Fibroblast of the aortic adventitia (primary cell): Measurements from ENCODE around the gene MIS18BP1. TPM values are rescaled to one million over a fixed set of nuclear protein-coding genes. Genes with fewer than 3 reads are reported as not detected.

Experiments
- DNase-seq: peaks from one replicate; pipeline ENCODE4 v3.0.0-alpha.2; 2010; ENCODE audit warnings: low read depth
- H3K4me3 ChIP-seq: 2 replicates; pipeline ENCODE4 v1.5.1; 2011; ENCODE audit warnings: low read depth, mild to moderate bottlenecking, control low read depth, low read length, moderate library complexity
- total RNA-seq: library from RNA; depleted of rRNA; stranded (reverse); fragments of >200 nt; gene quantifications from 2 replicates; pipeline ENCODE4 v1.2.3, GENCODE V29; 2012; ENCODE audit warnings: low replicate concordance
- TF ChIP-seq, protein P1 (sequence below): IDR thresholded peaks from 2 replicates; pipeline ENCODE4 v1.5.1; 2011; ENCODE audit warnings: mild to moderate bottlenecking, low read length, control low read depth, inconsistent platforms; ENCODE audit not compliant: insufficient read depth

MIS18BP1 gene
- total RNA-seq, 1 donor: 45.3 TPM

DNA sequence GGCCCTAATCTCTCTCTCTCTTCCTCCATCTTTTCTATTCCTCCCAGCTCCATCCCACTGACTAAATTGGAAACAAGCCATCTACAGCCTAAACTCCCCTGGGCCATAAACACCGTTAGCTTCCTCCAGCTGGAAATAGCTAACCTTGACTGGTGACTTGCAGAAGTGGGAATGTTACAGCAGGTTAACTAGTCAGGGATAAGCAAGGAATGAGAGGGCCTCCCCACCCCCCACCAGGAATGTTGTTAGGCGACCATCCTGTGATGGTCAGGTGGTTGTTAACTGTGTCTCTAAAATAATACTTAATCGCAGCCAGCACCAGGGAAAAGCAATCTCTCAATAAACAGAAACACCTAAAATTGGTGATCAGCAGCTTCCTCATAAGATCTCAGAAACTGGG, 40.8 kb downstream of the MIS18BP1 start:
- no peak for DNase-seq
- H3K4me3 ChIP-seq: no peak overlapping the region
- TF ChIP-seq, protein P1, sequence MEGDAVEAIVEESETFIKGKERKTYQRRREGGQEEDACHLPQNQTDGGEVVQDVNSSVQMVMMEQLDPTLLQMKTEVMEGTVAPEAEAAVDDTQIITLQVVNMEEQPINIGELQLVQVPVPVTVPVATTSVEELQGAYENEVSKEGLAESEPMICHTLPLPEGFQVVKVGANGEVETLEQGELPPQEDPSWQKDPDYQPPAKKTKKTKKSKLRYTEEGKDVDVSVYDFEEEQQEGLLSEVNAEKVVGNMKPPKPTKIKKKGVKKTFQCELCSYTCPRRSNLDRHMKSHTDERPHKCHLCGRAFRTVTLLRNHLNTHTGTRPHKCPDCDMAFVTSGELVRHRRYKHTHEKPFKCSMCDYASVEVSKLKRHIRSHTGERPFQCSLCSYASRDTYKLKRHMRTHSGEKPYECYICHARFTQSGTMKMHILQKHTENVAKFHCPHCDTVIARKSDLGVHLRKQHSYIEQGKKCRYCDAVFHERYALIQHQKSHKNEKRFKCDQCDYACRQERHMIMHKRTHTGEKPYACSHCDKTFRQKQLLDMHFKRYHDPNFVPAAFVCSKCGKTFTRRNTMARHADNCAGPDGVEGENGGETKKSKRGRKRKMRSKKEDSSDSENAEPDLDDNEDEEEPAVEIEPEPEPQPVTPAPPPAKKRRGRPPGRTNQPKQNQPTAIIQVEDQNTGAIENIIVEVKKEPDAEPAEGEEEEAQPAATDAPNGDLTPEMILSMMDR: no peak

DNA sequence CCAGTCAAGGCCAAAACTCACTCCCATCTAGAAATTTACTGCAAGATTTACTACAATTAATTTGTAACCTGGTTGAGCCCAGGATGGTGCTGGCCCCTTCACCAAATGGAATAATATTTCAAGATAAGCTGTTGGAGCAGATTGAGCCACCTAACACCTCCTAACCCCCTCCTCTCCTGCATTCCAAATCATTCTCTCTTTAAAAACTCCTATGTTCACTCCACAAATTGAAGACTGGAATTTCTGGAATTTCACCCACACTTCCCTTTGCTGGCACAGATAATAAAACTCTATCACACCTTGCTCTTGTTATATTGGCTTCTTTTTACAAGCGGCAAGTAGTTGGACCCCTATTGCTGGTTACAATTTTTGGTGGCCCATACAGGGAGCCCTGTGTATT, 41.7 kb downstream of the MIS18BP1 start:
- DNase-seq: no peak
- H3K4me3 ChIP-seq: no peak overlapping the region
- TF ChIP-seq, protein P1: no peak

DNA sequence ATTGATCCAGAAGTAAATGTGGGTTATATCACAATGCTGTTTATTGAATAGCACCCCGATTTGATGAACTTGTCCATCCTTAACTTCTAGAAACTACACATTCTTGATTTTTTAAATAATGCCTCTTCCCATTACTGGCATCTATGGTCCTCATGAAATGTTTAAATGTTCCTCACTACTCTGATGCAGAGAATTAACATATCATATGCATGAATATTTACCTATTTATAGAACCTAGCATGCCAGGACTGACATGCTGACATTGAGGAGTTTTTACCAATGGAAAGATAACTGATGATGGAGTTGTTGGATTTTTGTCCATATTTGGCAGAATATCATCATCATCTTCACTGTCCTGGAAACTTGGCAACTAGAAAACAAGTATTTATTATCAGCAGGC, 42.8 kb downstream of the MIS18BP1 start:
- no peak overlapping the region for H3K4me3 ChIP-seq
- DNase-seq: no peak
- TF ChIP-seq, protein P1: no peak

DNA sequence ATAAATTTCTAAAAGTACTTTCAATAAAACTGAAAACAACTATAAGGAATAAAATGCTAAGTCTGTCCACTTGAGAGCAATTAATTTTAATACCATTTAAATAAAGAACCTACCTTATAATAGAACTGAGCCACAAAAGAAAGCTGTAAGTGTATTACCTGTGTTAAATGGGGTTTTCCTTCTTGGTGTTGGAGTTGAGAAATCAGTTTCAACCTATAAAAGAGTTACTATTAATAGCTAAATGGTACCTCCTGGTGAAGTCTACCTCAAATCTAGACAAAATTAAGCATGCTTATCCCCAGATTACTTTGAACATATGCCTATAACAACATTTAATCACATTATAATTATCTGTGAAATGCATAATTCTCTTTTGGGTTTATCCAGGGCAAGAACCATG, 48.8 kb downstream of the MIS18BP1 start:
- no peak for DNase-seq
- TF ChIP-seq, protein P1: no peak

DNA sequence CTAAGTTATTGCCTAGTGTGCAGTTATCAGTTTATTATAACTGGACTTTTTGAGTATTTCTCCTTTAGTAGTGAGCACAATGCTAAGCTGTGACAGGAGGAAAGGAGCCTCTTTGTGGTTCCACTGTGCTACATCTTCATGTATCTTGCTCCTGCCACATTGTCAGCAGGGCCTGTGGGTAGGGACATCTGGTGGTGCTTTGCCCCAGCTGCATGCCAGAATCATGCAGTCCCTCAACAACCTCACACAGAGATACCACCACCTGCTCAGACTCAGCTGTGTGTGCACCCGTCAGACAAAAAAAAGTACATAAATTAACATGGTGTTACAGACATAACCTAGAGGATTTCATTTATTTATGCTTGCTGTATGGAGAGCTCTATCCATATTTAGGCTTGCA, 51.1 kb downstream of the MIS18BP1 start:
- DNase-seq: no peak
- TF ChIP-seq, protein P1: no peak
- no peak overlapping the region for H3K4me3 ChIP-seq

More for the DNA sequence above, 48.8 kb downstream of the MIS18BP1 start:
- H3K4me3 ChIP-seq: no peak overlapping the region

DNA sequence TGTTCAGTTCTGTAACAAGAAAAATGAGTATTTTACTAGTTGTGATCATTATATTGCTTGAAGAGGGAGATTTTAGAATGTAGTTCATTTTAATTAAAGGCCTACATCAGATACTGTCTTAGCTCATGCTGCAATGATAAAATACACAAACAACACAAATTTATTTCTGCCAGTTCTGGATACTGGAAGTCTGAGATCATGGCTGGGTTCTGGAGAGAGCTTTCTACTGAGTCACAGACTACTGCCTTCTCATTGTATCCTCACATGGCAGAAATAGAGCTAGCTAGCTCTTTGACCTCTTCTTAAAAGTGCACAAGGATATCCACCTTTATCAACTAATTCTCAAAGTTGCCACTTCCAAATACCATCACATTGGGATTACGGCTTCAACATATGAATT, 53.8 kb downstream of the MIS18BP1 start:
- DNase-seq: peak; percentile 46
- H3K4me3 ChIP-seq: no peak overlapping the region
- TF ChIP-seq, protein P1: no peak

DNA sequence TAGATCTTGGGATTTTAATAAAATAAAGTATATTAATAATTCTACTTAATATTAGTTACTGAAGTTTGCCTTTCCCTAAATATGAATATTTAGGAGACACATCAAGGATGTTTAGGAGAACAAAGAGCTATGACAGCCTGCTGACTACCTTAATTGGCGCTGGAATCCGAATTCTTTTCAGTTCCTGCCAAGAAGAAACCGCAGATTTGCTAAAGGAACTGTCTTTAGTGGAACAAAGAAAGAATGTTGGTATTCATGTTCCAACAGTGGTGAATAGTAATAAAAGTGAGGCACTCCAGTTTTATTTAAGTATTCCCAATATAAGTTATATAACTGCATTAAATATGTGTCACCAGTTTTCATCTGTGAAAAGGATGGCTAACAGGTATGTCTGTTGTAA, 54.5 kb downstream of the MIS18BP1 start:
- TF ChIP-seq, protein P1: no peak
- peak; percentile 64 for DNase-seq

More for the DNA sequence above, 54.5 kb downstream of the MIS18BP1 start:
- H3K4me3 ChIP-seq: no peak overlapping the region
